SU-DHL-6 (cell line): ENCODE measurements around the gene GLRA1.

Experiments
- H2AFZ ChIP-seq: fragments of 200-600 bp; sonication (generic); 2 replicates; pipeline ENCODE4 v1.6.1; 2014; ENCODE audit warnings: low read depth, mild to moderate bottlenecking, moderate library complexity, mixed read lengths, antibody characterized with exemption, low read length; ENCODE audit not compliant: severe bottlenecking
- H3F3A ChIP-seq: fragments of 200-600 bp; shearing (Covaris generic); 2 replicates; pipeline ENCODE4 v1.6.0; 2016; ENCODE audit warnings: antibody characterized with exemption, mild to moderate bottlenecking; ENCODE audit not compliant: insufficient read depth
- H3K27ac ChIP-seq: fragments of 200-600 bp; sonication (generic); 2 replicates; pipeline ENCODE4 v1.5.1; 2016; ENCODE audit warnings: low read depth, mild to moderate bottlenecking, low read length, moderate library complexity, mixed read lengths
- H3K27me3 ChIP-seq: fragments of 200-600 bp; sonication (generic), shearing (Covaris generic); 2 replicates; pipeline ENCODE4 v1.6.0; 2014; ENCODE audit warnings: mild to moderate bottlenecking, low read length
- H3K36me3 ChIP-seq: fragments of 200-600 bp; sonication (generic); 2 replicates; pipeline ENCODE4 v1.6.1; 2014; ENCODE audit warnings: mild to moderate bottlenecking, low read length, mixed read lengths
- H3K4me2 ChIP-seq: fragments of 300-600, 200-600 bp; shearing (Covaris generic), sonication (generic); 2 replicates; pipeline ENCODE4 v1.6.0; 2014; ENCODE audit warnings: low read length, low read depth, mild to moderate bottlenecking; ENCODE audit not compliant: poor library complexity, severe bottlenecking
- H3K4me3 ChIP-seq: fragments of 200-600 bp; sonication (generic); 2 replicates; pipeline ENCODE4 v1.5.1; 2014; ENCODE audit warnings: antibody characterized with exemption, low read length, mild to moderate bottlenecking, mixed read lengths; ENCODE audit not compliant: insufficient read depth, poor library complexity, severe bottlenecking
- H3K79me2 ChIP-seq: fragments of 200-600 bp; sonication (generic); 2 replicates; pipeline ENCODE4 v1.6.1; 2014; ENCODE audit warnings: mild to moderate bottlenecking, low read length, moderate library complexity; ENCODE audit not compliant: insufficient read depth
- H3K9ac ChIP-seq: fragments of 200-600 bp; sonication (generic); 2 replicates; pipeline ENCODE4 v1.7.0; 2014; ENCODE audit warnings: mild to moderate bottlenecking, low read length
- H3K9me2 ChIP-seq: fragments of 200-600 bp; sonication (generic); replicated peaks from 2 replicates; pipeline ENCODE4 v1.6.1; 2014; ENCODE audit warnings: low read length; ENCODE audit not compliant: insufficient read depth
- H3K9me3 ChIP-seq: fragments of 200-600 bp; sonication (generic); 2 replicates; pipeline ENCODE4 v1.6.1; 2014; ENCODE audit warnings: low read length, mixed read lengths; ENCODE audit not compliant: insufficient read depth
- H4K20me1 ChIP-seq: fragments of 200-600 bp; sonication (generic); 2 replicates; pipeline ENCODE4 v1.6.1; 2014; ENCODE audit warnings: low read depth, mild to moderate bottlenecking, antibody characterized with exemption, low read length, moderate library complexity, mixed read lengths
- CTCF ChIP-seq: fragments of 200-600 bp; sonication (generic); IDR thresholded peaks from one replicate; pipeline ENCODE4 v1.5.1; 2017; ENCODE audit warnings: antibody characterized with exemption, mild to moderate bottlenecking, low read length, moderate library complexity; ENCODE audit not compliant: insufficient read depth, poor library complexity, severe bottlenecking
- EZH2phosphoT487 ChIP-seq: fragments of 200-600 bp; sonication (generic), shearing (Covaris generic); conservative IDR thresholded peaks from 2 replicates; pipeline ENCODE4 v1.6.1; 2018; ENCODE audit warnings: mild to moderate bottlenecking, antibody characterized with exemption, low read length, moderate library complexity, mixed read lengths

GLRA1 gene

GRCh38 chr5:151900891-151901290 lies 23.8 kb downstream of the GLRA1 start:
- Histone ChIP-seq H3K27me3 (no peaks in the 10 kb centered on the region), H3K9ac (no peak overlapping the region), H3K4me3 (no peak overlapping the region), H3K27ac (no peak overlapping the region), H3F3A (no peaks in the 10 kb centered on the region), H4K20me1 (no peaks in the 10 kb centered on the region), H2AFZ (no peak overlapping the region), H3K9me3 (no peaks in the 10 kb centered on the region), H3K9me2 (no peaks in the 10 kb centered on the region), H3K79me2 (no peaks in the 10 kb centered on the region), H3K4me2 (no peak overlapping the region), H3K36me3 (no peaks in the 10 kb centered on the region)
- no peak for TF ChIP-seq CTCF
- TF ChIP-seq EZH2phosphoT487: no peak

- no peak overlapping the region for H3K27ac ChIP-seq
- no peaks in the 10 kb centered on the region for H3K27me3 ChIP-seq
- no peak overlapping the region for H3K9ac ChIP-seq
- H3F3A ChIP-seq: no peaks in the 10 kb centered on the region
- no peaks in the 10 kb centered on the region for H3K9me3 ChIP-seq
- no peak overlapping the region for H3K4me2 ChIP-seq
- TF ChIP-seq CTCF: no peak
- no peak for TF ChIP-seq EZH2phosphoT487
- no peaks in the 10 kb centered on the region for H3K9me2 ChIP-seq
- H3K79me2 ChIP-seq: no peaks in the 10 kb centered on the region
- no peaks in the 10 kb centered on the region for H4K20me1 ChIP-seq
- H2AFZ ChIP-seq: no peak overlapping the region
- no peaks in the 10 kb centered on the region for H3K36me3 ChIP-seq
- H3K4me3 ChIP-seq: no peak overlapping the region
Observed at GRCh38 chr5:151899399-151899798, 25.3 kb downstream of the GLRA1 start.

- H3K9ac ChIP-seq: no peak overlapping the region
- no peak overlapping the region for H3K4me3 ChIP-seq
- no peaks in the 10 kb centered on the region for H3K36me3 ChIP-seq
- no peaks in the 10 kb centered on the region for H3K9me3 ChIP-seq
- no peaks in the 10 kb centered on the region for H3K9me2 ChIP-seq
- no peaks in the 10 kb centered on the region for H3F3A ChIP-seq
- H2AFZ ChIP-seq: no peak overlapping the region
- no peaks in the 10 kb centered on the region for H3K27me3 ChIP-seq
- H4K20me1 ChIP-seq: no peaks in the 10 kb centered on the region
- H3K4me2 ChIP-seq: no peak overlapping the region
- H3K79me2 ChIP-seq: no peaks in the 10 kb centered on the region
- no peak overlapping the region for H3K27ac ChIP-seq
- TF ChIP-seq CTCF (no peak), EZH2phosphoT487 (no peak)
Observed at GRCh38 chr5:151897896-151898295, 26.8 kb downstream of the GLRA1 start.
